OCI-LY1 (cell line): ENCODE results near the gene OR5L1.

ENCODE experiments used
- H2AFZ ChIP-seq: fragments of 200-600 bp; sonication (generic), shearing (Covaris generic); 2 replicates; pipeline ENCODE4 v1.6.0; 2014; ENCODE audit warnings: antibody characterized with exemption, mild to moderate bottlenecking, low read length
- H3F3A ChIP-seq: fragments of 200-600 bp; sonication (generic), shearing (Covaris generic); 2 replicates; pipeline ENCODE4 v1.6.0; 2014; ENCODE audit warnings: mild to moderate bottlenecking, antibody characterized with exemption, low read length, moderate library complexity; ENCODE audit not compliant: insufficient read depth
- H3K27ac ChIP-seq: fragments of 200-600 bp; sonication (generic); 2 replicates; pipeline ENCODE4 v1.5.1; 2014; ENCODE audit warnings: low read length, mixed run types, mild to moderate bottlenecking, low read depth; ENCODE audit not compliant: poor library complexity, severe bottlenecking
- H3K27me3 ChIP-seq: fragments of 200-600 bp; sonication (generic); 2 replicates; pipeline ENCODE4 v1.6.0; 2014; ENCODE audit warnings: antibody characterized with exemption, mild to moderate bottlenecking, low read length, moderate library complexity; ENCODE audit not compliant: insufficient read depth
- H3K36me3 ChIP-seq: fragments of 200-600 bp; sonication (generic); 2 replicates; pipeline ENCODE4 v1.6.1; 2014; ENCODE audit warnings: mild to moderate bottlenecking, antibody characterized with exemption, low read length, moderate library complexity, mixed read lengths; ENCODE audit not compliant: insufficient read depth
- H3K4me1 ChIP-seq: fragments of 200-600 bp; sonication (generic); 2 replicates; pipeline ENCODE4 v1.5.1; 2014; ENCODE audit warnings: mild to moderate bottlenecking, low read length, moderate library complexity; ENCODE audit not compliant: insufficient read depth, severe bottlenecking
- H3K4me2 ChIP-seq: fragments of 200-600 bp; sonication (generic), shearing (Covaris generic); 2 replicates; pipeline ENCODE4 v1.6.1; 2014; ENCODE audit warnings: low read length
- H3K4me3 ChIP-seq: fragments of 200-600 bp; sonication (generic); 2 replicates; pipeline ENCODE4 v1.5.1; 2014; ENCODE audit warnings: low read length, low read depth, mild to moderate bottlenecking, mixed read lengths; ENCODE audit not compliant: poor library complexity, severe bottlenecking
- H3K79me2 ChIP-seq: fragments of 200-600 bp; shearing (Covaris generic); 2 replicates; pipeline ENCODE4 v1.6.1; 2016; ENCODE audit warnings: mixed run types, low read length, mixed read lengths; ENCODE audit not compliant: insufficient read depth
- H3K9ac ChIP-seq: fragments of 200-600 bp; sonication (generic), shearing (Covaris generic); 2 replicates; pipeline ENCODE4 v1.6.1; 2014; ENCODE audit warnings: mild to moderate bottlenecking, low read length, mixed read lengths
- H3K9me2 ChIP-seq: fragments of 200-600 bp; sonication (generic), shearing (Covaris generic); 2 replicates; pipeline ENCODE4 v1.6.1; 2014; ENCODE audit warnings: low read depth, mild to moderate bottlenecking, low read length, mixed read lengths
- H3K9me3 ChIP-seq: fragments of 200-600 bp; shearing (Covaris generic); 2 replicates; pipeline ENCODE4 v1.6.1; 2014; ENCODE audit warnings: low read length, mixed read lengths
- H4K20me1 ChIP-seq: fragments of 200-600 bp; sonication (generic), shearing (Covaris generic); 2 replicates; pipeline ENCODE4 v1.6.0; 2016; ENCODE audit warnings: mild to moderate bottlenecking, low read length; ENCODE audit not compliant: insufficient read depth
- CTCF ChIP-seq: fragments of 200-600 bp; sonication (generic), shearing (Covaris generic); IDR thresholded peaks from 2 replicates; pipeline ENCODE4 v1.5.1; 2017; ENCODE audit warnings: mild to moderate bottlenecking, antibody characterized with exemption, low read length, moderate library complexity, mixed read lengths
- EZH2 ChIP-seq: fragments of 200-600 bp; sonication (generic), shearing (Covaris generic); IDR thresholded peaks from 2 replicates; pipeline ENCODE4 v1.8.0; 2017; ENCODE audit warnings: borderline replicate concordance, mixed run types, mild to moderate bottlenecking, antibody characterized with exemption, low read length, moderate library complexity, mixed read lengths

OR5L1 gene

GRCh38 chr11:55819330-55819729, 8.2 kb downstream of the OR5L1 start, which contains the start of gene OR5D18:
Gene OR5D18 (plus strand): TSS chr11:55819630. CDS start chr11:55819630, 0 bp downstream.
- Histone ChIP-seq H3K9ac (no peak within 1 kb of the TSS), H3K4me1 (no peaks in the 10 kb centered on the region), H3F3A (no peaks in the 10 kb centered on the region), H3K9me2 (no peaks in the 10 kb centered on the region), H4K20me1 (no peaks in the 10 kb centered on the region), H3K4me2 (no peak within 1 kb of the TSS), H3K27me3 (no peaks in the 10 kb centered on the region), H3K4me3 (no peak within 1 kb of the TSS), H3K36me3 (no peaks in the 10 kb centered on the region), H3K79me2 (no peaks in the 10 kb centered on the region), H3K27ac (no peak within 1 kb of the TSS), H3K9me3 (no peaks in the 10 kb centered on the region), H2AFZ (no peak within 1 kb of the TSS)
- TF ChIP-seq CTCF = no peak

- Histone ChIP-seq H3K4me1 (no peaks in the 10 kb centered on the region), H3K9ac (no peak within 1 kb of the TSS), H3K4me3 (no peak within 1 kb of the TSS), H2AFZ (no peak within 1 kb of the TSS), H3K9me2 (no peaks in the 10 kb centered on the region), H3K27me3 (no peaks in the 10 kb centered on the region), H3K9me3 (no peaks in the 10 kb centered on the region), H3K79me2 (no peaks in the 10 kb centered on the region), H4K20me1 (no peaks in the 10 kb centered on the region), H3K36me3 (no peaks in the 10 kb centered on the region), H3K27ac (no peak within 1 kb of the TSS), H3F3A (no peaks in the 10 kb centered on the region), H3K4me2 (no peak within 1 kb of the TSS)
- no peak for TF ChIP-seq CTCF
- no peak for TF ChIP-seq EZH2
These were observed 15.8 kb downstream of the OR5L1 start, which contains the start of gene OR5L2 for GRCh38 chr11:55826919-55827318. Gene OR5L2 (plus strand): TSS chr11:55827219. CDS start chr11:55827219, 0 bp downstream.

- Histone ChIP-seq H3K27ac (no peak within 1 kb of the TSS), H3K4me1 (no peaks in the 10 kb centered on the region), H3F3A (no peaks in the 10 kb centered on the region), H4K20me1 (no peaks in the 10 kb centered on the region), H3K4me2 (no peak within 1 kb of the TSS), H3K9me3 (no peaks in the 10 kb centered on the region), H3K27me3 (no peaks in the 10 kb centered on the region), H3K9ac (no peak within 1 kb of the TSS), H2AFZ (no peak within 1 kb of the TSS), H3K4me3 (no peak within 1 kb of the TSS), H3K9me2 (no peaks in the 10 kb centered on the region), H3K36me3 (no peaks in the 10 kb centered on the region), H3K79me2 (no peaks in the 10 kb centered on the region)
- TF ChIP-seq EZH2 (no peak), CTCF (no peak)
These were observed 27.3 kb downstream of the OR5L1 start, which contains the start of gene OR5D16 for GRCh38 chr11:55838452-55838851. Gene OR5D16 (plus strand): TSS chr11:55838752. CDS start chr11:55838752, 0 bp downstream.
